Sigmoid colon (tissue), 7 donors: ENCODE data around the gene DPP6. TPM values are rescaled to one million over a fixed set of nuclear protein-coding genes. Genes with fewer than 3 reads are reported as not detected.

Experiments used
- DNase-seq: peaks from one replicate; pipeline ENCODE4 v3.0.0-alpha.2; 2019
- H3K27ac ChIP-seq, 4 donors: fragments of 200-600 bp; sonication (generic); one replicate each; pipeline ENCODE4 v1.5.1; 2016 to 2019; ENCODE audit warnings: mild to moderate bottlenecking in 1 of 4
- H3K27me3 ChIP-seq, 3 donors: fragments of 200-600 bp; sonication (generic); one replicate each; pipeline ENCODE4 v1.5.1; 2019; ENCODE audit warnings: mild to moderate bottlenecking in 1 of 3
- H3K36me3 ChIP-seq, 4 donors: fragments of 200-600 bp; sonication (generic); one replicate each; pipeline ENCODE4 v1.5.1; 2016 to 2019
- H3K4me1 ChIP-seq, 4 donors: fragments of 200-600 bp; sonication (generic); one replicate each; pipeline ENCODE4 v1.5.1; 2017 to 2019
- H3K4me3 ChIP-seq, 4 donors: fragments of 200-600 bp; sonication (generic); one replicate each; pipeline ENCODE4 v1.5.1; 2017 to 2019; ENCODE audit warnings: mild to moderate bottlenecking in 2 of 4, moderate library complexity in 1 of 4
- H3K9me3 ChIP-seq, 4 donors: fragments of 200-600 bp in 3 of 4; sonication (generic) in 3 of 4; one replicate each; pipeline versions ENCODE4 v1.5.1 to v1.6.1; 2013 to 2019
- CTCF ChIP-seq, 4 experiments: fragments of 450-650 bp in 3 of 4; fragments of 200-600 bp in 1 of 4; IDR thresholded peaks; one replicate each; pipeline ENCODE4 v1.5.1; 2016 to 2019; ENCODE audit warnings: antibody characterized with exemption in 4 of 4, mild to moderate bottlenecking in 3 of 4, moderate library complexity in 2 of 4
- EP300 ChIP-seq, 4 donors: sonication (generic); formaldehyde crosslinking; IDR thresholded peaks; one replicate each; pipeline ENCODE4 v1.6.1; 2017; ENCODE audit warnings: antibody characterized with exemption in 4 of 4
- POLR2A ChIP-seq, 2 donors: fragments of 450-650 bp; IDR thresholded peaks; one replicate each; pipeline ENCODE4 v1.6.1; 2016; ENCODE audit warnings: antibody characterized with exemption in 2 of 2, mild to moderate bottlenecking in 2 of 2, moderate library complexity in 2 of 2
- POLR2AphosphoS5 ChIP-seq, 4 donors: sonication (generic); formaldehyde crosslinking; IDR thresholded peaks; one replicate each; pipeline ENCODE4 v1.6.1; 2017; ENCODE audit warnings: antibody characterized with exemption in 4 of 4
- WGBS, 2 donors: extraction: QIAGEN DNeasy Blood & Tissue Kit; methylation state at CpG; one replicate each; pipeline ENCODE4 v1.1.7; 2013; 5-methylcytosine and 5-hydroxymethylcytosine counted together
- intact Hi-C: fragments of 100-400 bp; cut with DNase I; formaldehyde crosslinking; loops from one replicate; pipeline ENCODE4 v1.15.1; 2023
- polyA plus RNA-seq, 3 donors: library from polyadenylated mRNA; stranded (reverse); fragments of 200-250 nt; gene quantifications; one replicate each; pipeline ENCODE4 v1.2.3, GENCODE V29; 2013
- total RNA-seq, 4 donors: library from RNA; depleted of rRNA; stranded (reverse); fragments of >200 nt; gene quantifications; one replicate each; pipeline ENCODE4 v1.1.0, GENCODE V29; 2016
- donor health status: healthy with polysubstance abuse.
- donor health status: Bipolar disorder and iron deficiency.
- donor health status: healthy.

Gene DPP6
- total and polyA plus RNA-seq, 7 donors = 1.2 to 53.2 (median 41.0) TPM; not detected in 1

- 85 to 94% methylated on average over 19 of the region's 19 CpGs for WGBS, 2 donors
- intact Hi-C loops = no loop called here
- Histone ChIP-seq H3K27ac (no peak overlapping the region), H3K9me3 (no peaks in the 10 kb centered on the region), H3K4me3 (no peak overlapping the region), H3K27me3 (no peaks in the 10 kb centered on the region), H3K36me3 (peaks cover 0 to 6% (median 2%) of the 10 kb centered on the region in 4 donors), H3K4me1 (no peaks in the 10 kb centered on the region)
- TF ChIP-seq POLR2A (IDR thresholded peaks at IDR 0.05) (no peak), POLR2AphosphoS5 (IDR thresholded peaks at IDR 0.05) (no peak), CTCF (IDR thresholded peaks at IDR 0.05) (no peak), EP300 (IDR thresholded peaks at IDR 0.05) (no peak)
- peak; percentile 56 for DNase-seq
These were observed 806.8 kb downstream of the DPP6 start for GRCh38 chr7:154858836-154859537.

- Histone ChIP-seq H3K36me3 (peaks cover 0 to 6% (median 2%) of the 10 kb centered on the region in 4 donors), H3K27me3 (no peaks in the 10 kb centered on the region), H3K9me3 (no peaks in the 10 kb centered on the region), H3K4me1 (no peaks in the 10 kb centered on the region), H3K4me3 (no peak overlapping the region), H3K27ac (no peak overlapping the region)
- intact Hi-C loops = no loop called here
- WGBS, 2 donors = 88 to 95% methylated on average over 21 of the region's 21 CpGs
- peak; percentile 60 for DNase-seq
- TF ChIP-seq CTCF (IDR thresholded peaks at IDR 0.05) (no peak), POLR2AphosphoS5 (IDR thresholded peaks at IDR 0.05) (no peak), EP300 (IDR thresholded peaks at IDR 0.05) (no peak), POLR2A (IDR thresholded peaks at IDR 0.05) (no peak)
These were observed 807.8 kb downstream of the DPP6 start for GRCh38 chr7:154859747-154860620.

DNA sequence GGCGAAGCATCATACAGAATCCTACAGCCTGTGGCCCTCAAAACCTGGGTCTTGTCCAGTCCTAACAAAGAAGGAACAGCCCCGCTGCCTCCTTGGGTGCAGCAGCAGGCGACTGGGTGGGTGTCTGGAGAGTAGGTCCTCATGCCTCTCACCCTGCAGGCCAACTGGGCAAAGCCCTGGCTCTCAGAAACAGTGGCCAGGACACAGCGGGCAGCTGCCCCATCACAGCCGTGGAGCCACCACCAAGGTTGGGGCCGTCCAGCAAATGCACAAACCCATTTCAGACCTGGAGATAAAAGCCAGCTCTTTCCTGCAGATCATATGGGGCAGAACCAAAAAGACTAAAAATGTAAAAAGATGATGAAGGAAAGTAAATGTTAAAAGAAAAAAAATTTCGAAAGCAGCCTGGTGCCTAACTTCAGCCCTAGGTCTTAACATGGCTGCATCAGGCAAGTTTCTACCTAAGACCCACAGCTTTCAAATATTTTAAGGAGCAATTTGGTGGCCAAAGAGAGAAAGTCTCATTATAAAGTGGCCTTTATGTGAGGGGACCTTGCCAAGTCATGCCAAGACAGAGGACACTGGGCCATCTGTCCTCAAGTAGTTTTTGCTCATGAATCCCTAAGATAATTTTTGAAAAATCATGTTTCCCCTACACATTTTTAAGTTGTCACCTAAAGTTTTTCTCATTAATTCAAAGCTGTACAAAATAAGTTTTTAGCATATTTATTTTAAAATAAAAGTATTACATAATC is 808.6 kb downstream of the DPP6 start:
- Histone ChIP-seq H3K9me3 (no peaks in the 10 kb centered on the region), H3K4me1 (no peaks in the 10 kb centered on the region), H3K36me3 (peaks cover 0 to 6% (median 2%) of the 10 kb centered on the region in 4 donors), H3K27me3 (no peaks in the 10 kb centered on the region), H3K27ac (no peak overlapping the region), H3K4me3 (no peak overlapping the region)
- TF ChIP-seq CTCF (IDR thresholded peaks at IDR 0.05) (no peak), POLR2A (IDR thresholded peaks at IDR 0.05) (no peak), POLR2AphosphoS5 (IDR thresholded peaks at IDR 0.05) (no peak), EP300 (IDR thresholded peaks at IDR 0.05) (no peak)
- DNase-seq = peak; percentile 26
- intact Hi-C loops = no loop called here
- 91 to 94% methylated on average over 7 of the region's 7 CpGs for WGBS, 2 donors

DNA sequence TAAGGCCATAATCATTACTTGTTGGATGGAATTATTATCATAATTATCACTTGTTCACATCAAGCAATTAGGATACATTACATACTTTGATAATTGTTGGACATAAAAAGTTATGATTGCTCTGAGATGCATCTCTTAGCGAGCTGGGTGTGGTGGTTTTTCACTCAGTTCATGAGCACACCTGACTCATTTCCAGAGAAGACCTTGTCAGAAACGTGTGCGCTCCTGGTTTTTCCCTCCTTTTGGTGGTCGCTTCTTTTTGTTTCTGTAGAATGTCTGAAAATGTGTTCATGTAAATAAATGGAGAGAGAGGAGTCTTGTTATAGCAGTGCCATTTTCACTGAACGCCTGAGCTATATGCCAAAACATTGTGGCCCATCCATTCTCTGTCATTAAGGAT is 809.4 kb downstream of the DPP6 start:
- no peak for DNase-seq
- H3K27me3 ChIP-seq = no peaks in the 10 kb centered on the region
- 51 to 59% methylated on average over 5 of the region's 5 CpGs for WGBS, 2 donors
- H3K4me1 ChIP-seq = no peaks in the 10 kb centered on the region
- H3K36me3 ChIP-seq = peaks cover 0 to 6% (median 2%) of the 10 kb centered on the region in 4 donors
- intact Hi-C loops = no loop called here
- H3K4me3 ChIP-seq = no peak overlapping the region
- H3K27ac ChIP-seq = no peak overlapping the region
- no peak for TF ChIP-seq EP300 (IDR thresholded peaks at IDR 0.05)
- TF ChIP-seq POLR2AphosphoS5 (IDR thresholded peaks at IDR 0.05) = no peak
- TF ChIP-seq CTCF (IDR thresholded peaks at IDR 0.05) = no peak
- no peak for TF ChIP-seq POLR2A (IDR thresholded peaks at IDR 0.05)
- H3K9me3 ChIP-seq = no peaks in the 10 kb centered on the region
